Hair follicular keratinocyte (primary cell): Measurements from ENCODE around the gene ZNF528. TPM values are rescaled to one million over a fixed set of nuclear protein-coding genes. Genes with fewer than 3 reads are reported as not detected.

Experiments
- total RNA-seq: library from RNA; depleted of rRNA; stranded (reverse); fragments of >200 nt; gene quantifications from 2 replicates; pipeline ENCODE4 v1.2.3, GENCODE V29; 2015

ZNF528 gene
- total RNA-seq, result 9.5 and 12.1 TPM in 2 replicates

DNA sequence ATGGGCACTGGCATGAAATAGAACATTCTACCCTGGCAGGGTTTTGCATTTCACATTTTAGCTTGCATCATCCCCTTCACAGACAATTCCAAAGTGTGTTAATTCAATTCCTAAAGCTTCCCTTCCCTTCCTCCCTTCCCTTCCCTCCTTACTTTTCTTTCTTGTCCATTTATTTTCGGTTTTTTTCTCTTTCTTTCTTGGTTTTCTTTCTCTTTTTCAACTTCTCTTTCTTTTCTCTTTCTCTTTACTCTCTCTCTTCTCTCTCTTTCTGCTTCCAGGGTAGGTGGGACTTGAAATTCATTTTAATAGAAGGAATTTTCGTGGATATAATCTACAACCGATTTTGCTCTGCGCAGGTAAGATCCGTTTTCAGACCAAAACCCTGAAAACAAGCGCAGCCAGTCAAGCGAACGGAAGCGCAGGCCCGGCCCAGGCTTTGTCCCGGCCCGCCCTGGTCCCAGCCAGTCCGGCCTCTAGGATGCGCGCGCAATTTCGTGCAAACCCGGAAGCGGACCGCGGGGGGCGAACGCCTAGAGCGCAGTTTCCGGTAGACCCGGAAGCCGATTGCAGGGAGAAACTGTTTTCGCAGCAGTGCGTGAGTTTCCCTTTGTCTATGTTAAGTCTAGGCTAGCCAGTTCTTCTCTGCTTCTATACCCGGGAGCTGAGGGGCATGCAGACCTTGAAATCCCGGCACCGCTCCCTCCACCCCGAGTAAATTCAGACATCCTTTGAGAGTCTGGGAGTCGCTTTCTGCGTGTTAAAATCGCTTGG lies at the start of gene ZNF528:
Gene ZNF528, plus strand, starts transcription at position 540 of the 771 bp plus-strand sequence. CDS start 4,165 bp downstream, outside the sequence.

DNA sequence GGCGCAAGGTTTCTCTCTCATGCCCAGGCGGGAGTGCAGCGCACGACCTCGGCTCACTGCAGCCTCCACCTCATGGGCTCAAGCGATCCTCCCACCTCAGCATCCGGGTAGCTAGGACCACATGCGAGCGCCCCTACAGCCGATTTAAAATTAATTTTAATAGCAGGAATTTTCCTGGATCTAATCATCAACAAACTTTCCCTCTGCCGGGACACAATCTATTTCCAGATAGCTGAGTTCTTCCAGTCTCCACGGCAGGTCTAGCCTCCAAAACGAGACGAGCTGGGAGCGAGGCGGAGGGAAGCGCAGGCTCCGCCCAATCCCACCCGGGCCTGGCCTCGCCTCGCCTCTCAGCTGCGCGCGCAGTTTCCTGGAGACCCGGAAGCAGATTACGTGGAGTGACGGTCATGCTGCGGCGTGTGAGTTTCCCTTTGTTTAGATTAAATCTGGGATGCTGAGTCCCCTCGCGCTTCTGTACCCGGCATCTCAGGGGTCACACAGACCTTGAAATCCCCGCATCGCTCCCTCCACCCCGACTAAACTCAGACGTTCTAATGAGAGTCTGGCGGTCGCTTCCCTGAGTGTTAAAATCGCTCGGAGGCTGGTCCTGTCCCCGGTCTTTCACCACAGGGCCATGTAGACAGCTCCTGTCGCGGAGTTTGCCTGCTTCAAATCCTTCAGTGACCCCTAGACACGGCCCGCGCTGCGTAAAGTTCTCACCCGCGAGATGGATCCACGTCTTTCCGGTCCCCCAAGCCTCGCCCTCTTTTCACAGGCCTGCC lies 27.9 kb upstream of the ZNF528 start, which contains the start of gene ZNF880:
Gene ZNF880, plus strand, starts transcription at position 365 of the 782 bp plus-strand sequence. Its CDS starts 43 bp downstream, at position 408.

GRCh38 chr19:52428937-52429336 lies 31.3 kb downstream of the ZNF528 start, which contains the start of gene ZNF534:
Gene ZNF534 (plus strand): TSS chr19:52429148. CDS start chr19:52431475, 2,327 bp downstream.

GRCh38 chr19:52453324-52454094 lies 55.9 kb downstream of the ZNF528 start, which contains the start of gene ZNF578:
Gene ZNF578 (plus strand): TSS chr19:52453553. CDS start chr19:52501846, 48,293 bp downstream.

Other genes with a start within 250 kb of the ZNF528 start
- 3.7 and 5.5 TPM in 2 replicates for gene ZNF836, start 226.2 kb upstream of the ZNF528 start, total RNA-seq
- 200 and 210 TPM in 2 replicates for gene PPP2R1A, start 207.8 kb upstream of the ZNF528 start, total RNA-seq
- gene ZNF766, start 128.3 kb upstream of the ZNF528 start, total RNA-seq, result 3.9 and 6.4 TPM in 2 replicates
- gene ZNF480, start 100.7 kb upstream of the ZNF528 start, total RNA-seq, result 3.7 and 4.3 TPM in 2 replicates
- 0.70 and 2.6 TPM in 2 replicates for gene ZNF610, start 61.6 kb upstream of the ZNF528 start, total RNA-seq
- gene ZNF880, start 27.9 kb upstream of the ZNF528 start, total RNA-seq, result 15.7 and 22.9 TPM in 2 replicates
- not detected in 2 replicates for gene ZNF534, start 31.3 kb downstream of the ZNF528 start, total RNA-seq
- 1.6 and 3.3 TPM in 2 replicates for gene ZNF578, start 55.7 kb downstream of the ZNF528 start, total RNA-seq
- 5.8 and 6.3 TPM in 2 replicates for gene ZNF808, start 129.8 kb downstream of the ZNF528 start, total RNA-seq
- gene ZNF701, start 172.4 kb downstream of the ZNF528 start, total RNA-seq, result 2.6 and 6.4 TPM in 2 replicates
- 8.7 and 15.8 TPM in 2 replicates for gene ZNF83, start 240.5 kb downstream of the ZNF528 start, total RNA-seq